IMR-90 (cell line): ENCODE measurements around the gene CTDSPL.

Experiments used
- CTCF ChIP-seq: conservative IDR thresholded peaks from 2 replicates; pipeline ENCODE4 v1.5.1; 2012; ENCODE audit warnings: mild to moderate bottlenecking, low read depth, low read length, improper control_type of control experiment
- MAZ ChIP-seq: IDR thresholded peaks from 2 replicates; pipeline ENCODE4 v1.6.1; 2012; ENCODE audit warnings: low read depth, mild to moderate bottlenecking, low read length, improper control_type of control experiment, moderate library complexity, borderline replicate concordance
- POLR2A ChIP-seq: IDR thresholded peaks from 2 replicates; pipeline ENCODE4 v1.6.1; 2012; ENCODE audit warnings: mild to moderate bottlenecking, low read depth, low read length
- RAD21 ChIP-seq: IDR thresholded peaks from 2 replicates; pipeline ENCODE4 v1.6.1; 2012; ENCODE audit warnings: low read length, improper control_type of control experiment
- USF2 ChIP-seq: fragments of 150-350 bp; IDR thresholded peaks from 2 replicates; pipeline ENCODE4 v1.6.1; 2017; ENCODE audit warnings: mild to moderate bottlenecking, antibody characterized with exemption, low read length, low read depth

DNA sequence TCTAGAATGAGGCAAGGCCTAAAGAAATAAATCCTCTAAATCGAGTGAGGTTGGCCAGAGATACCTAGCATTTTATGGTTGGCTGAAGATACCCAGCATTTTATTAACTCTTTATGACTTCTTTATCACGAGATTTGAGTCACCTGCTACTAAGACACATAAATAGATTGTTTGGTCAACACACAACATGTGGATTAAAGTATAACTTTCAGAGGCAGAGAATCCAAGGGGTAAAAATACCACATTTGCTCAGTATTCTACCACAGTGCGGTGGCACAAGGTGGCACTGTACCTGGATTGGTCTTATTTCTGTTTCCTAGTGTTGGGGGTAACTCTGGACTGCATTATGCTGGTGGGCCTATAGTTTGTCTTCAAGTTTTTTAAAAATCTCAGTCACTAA is 102.0 kb downstream of the CTDSPL start:
- TF ChIP-seq USF2 (no peak), MAZ (no peak), CTCF (no peak), RAD21 (no peak), POLR2A (no peak)
